Measurements from ENCODE around the gene MTCH1. TPM values are rescaled to one million over a fixed set of nuclear protein-coding genes. Genes with fewer than 3 reads are reported as not detected.

The MTCH1 gene
- total RNA-seq, 4 donors from 2014 or later: 111 to 172 (median 146) TPM

- DNase-seq: no peak
- Histone ChIP-seq H3K4me3 (no peak overlapping the region), H3K9me3 (no peaks in the 10 kb centered on the region), H3K27me3 (no peaks in the 10 kb centered on the region), H3K27ac (no peak overlapping the region), H3K36me3 (no peaks in the 10 kb centered on the region), H3K4me1 (no peaks in the 10 kb centered on the region)
- no peak for TF ChIP-seq POLR2A (IDR thresholded peaks at IDR 0.05)
- TF ChIP-seq, protein P1, sequence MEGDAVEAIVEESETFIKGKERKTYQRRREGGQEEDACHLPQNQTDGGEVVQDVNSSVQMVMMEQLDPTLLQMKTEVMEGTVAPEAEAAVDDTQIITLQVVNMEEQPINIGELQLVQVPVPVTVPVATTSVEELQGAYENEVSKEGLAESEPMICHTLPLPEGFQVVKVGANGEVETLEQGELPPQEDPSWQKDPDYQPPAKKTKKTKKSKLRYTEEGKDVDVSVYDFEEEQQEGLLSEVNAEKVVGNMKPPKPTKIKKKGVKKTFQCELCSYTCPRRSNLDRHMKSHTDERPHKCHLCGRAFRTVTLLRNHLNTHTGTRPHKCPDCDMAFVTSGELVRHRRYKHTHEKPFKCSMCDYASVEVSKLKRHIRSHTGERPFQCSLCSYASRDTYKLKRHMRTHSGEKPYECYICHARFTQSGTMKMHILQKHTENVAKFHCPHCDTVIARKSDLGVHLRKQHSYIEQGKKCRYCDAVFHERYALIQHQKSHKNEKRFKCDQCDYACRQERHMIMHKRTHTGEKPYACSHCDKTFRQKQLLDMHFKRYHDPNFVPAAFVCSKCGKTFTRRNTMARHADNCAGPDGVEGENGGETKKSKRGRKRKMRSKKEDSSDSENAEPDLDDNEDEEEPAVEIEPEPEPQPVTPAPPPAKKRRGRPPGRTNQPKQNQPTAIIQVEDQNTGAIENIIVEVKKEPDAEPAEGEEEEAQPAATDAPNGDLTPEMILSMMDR (IDR thresholded peaks at IDR 0.05): peak in 1 of 4 experiments; percentile 23
- intact Hi-C loops (cut with DNase I; ENCODE audit: low total_unique reads): no loop called here
Measured at GRCh38 chr6:36977470-36977941, 8.5 kb downstream of the MTCH1 start.

GRCh38 chr6:36976931-36977330, 9.1 kb downstream of the MTCH1 start:
- H3K4me1 ChIP-seq: no peaks in the 10 kb centered on the region
- intact Hi-C loops (cut with DNase I; ENCODE audit: low total_unique reads): no loop called here

GRCh38 chr6:36976509-36976908, 9.5 kb downstream of the MTCH1 start:
- no peaks in the 10 kb centered on the region for H3K4me1 ChIP-seq
- no peaks in the 10 kb centered on the region for H3K9me3 ChIP-seq
- intact Hi-C loops (cut with DNase I; ENCODE audit: low total_unique reads): no loop called here
- H3K27me3 ChIP-seq: no peaks in the 10 kb centered on the region
- DNase-seq: no peak
- H3K4me3 ChIP-seq: no peak overlapping the region
- no peak overlapping the region for H3K27ac ChIP-seq
- no peaks in the 10 kb centered on the region for H3K36me3 ChIP-seq
- TF ChIP-seq, protein P1 (IDR thresholded peaks at IDR 0.05): no peak
- no peak for TF ChIP-seq POLR2A (IDR thresholded peaks at IDR 0.05)

More at GRCh38 chr6:36976931-36977330, 9.1 kb downstream of the MTCH1 start:
- H3K27me3 ChIP-seq: no peaks in the 10 kb centered on the region
- no peaks in the 10 kb centered on the region for H3K36me3 ChIP-seq
- DNase-seq: no peak
- H3K9me3 ChIP-seq: no peaks in the 10 kb centered on the region
- no peak for TF ChIP-seq POLR2A (IDR thresholded peaks at IDR 0.05)
- TF ChIP-seq, protein P1 (IDR thresholded peaks at IDR 0.05): no peak
- H3K27ac ChIP-seq: no peak overlapping the region
- H3K4me3 ChIP-seq: no peak overlapping the region

- H3K4me3 ChIP-seq: no peak overlapping the region
- no peaks in the 10 kb centered on the region for H3K36me3 ChIP-seq
- TF ChIP-seq POLR2A (IDR thresholded peaks at IDR 0.05): no peak
- TF ChIP-seq, protein P1 (IDR thresholded peaks at IDR 0.05): no peak
- no peaks in the 10 kb centered on the region for H3K27me3 ChIP-seq
- DNase-seq: no peak
- H3K4me1 ChIP-seq: no peaks in the 10 kb centered on the region
- intact Hi-C loops (cut with DNase I; ENCODE audit: low total_unique reads): no loop called here
- H3K9me3 ChIP-seq: no peaks in the 10 kb centered on the region
- H3K27ac ChIP-seq: no peak overlapping the region
Measured at GRCh38 chr6:36976007-36976264, 10.1 kb downstream of the MTCH1 start.

DNA sequence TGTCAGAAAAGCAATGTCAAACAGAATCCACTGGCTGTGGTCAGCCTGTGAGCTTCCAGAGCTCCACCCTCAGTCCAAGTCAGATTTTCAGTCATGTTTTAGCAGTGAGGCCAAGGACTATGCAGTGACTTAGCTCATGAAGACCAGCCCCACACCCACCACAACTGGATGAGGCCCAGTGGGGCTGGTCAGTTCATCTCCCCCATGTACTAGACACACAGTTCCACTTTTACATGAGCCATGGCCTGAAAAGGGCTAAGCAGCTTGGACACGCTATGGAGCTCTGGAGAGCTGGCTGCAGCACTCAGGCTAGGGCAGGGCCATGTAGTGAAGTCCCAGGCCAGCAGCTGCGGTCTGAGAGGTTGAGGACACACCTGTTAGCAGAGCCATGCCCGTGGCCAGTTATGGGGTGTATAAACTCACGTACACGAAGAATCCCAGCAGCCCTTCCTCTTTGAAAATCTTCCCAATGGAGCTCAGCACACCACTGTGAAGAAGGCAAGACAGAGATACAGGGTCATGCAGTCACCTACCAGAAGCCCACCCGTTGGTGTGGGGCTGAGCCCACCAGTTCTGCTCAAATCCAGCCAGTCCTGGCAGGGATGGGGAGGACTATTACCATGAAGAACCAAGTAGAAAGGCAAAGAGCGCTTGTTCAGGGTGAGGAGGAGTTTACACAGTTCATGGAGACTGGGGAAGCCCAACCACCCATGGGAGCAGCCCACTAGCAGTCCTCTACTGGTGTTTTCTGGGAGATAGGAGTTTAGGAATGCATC, 10.6 kb downstream of the MTCH1 start:
- Histone ChIP-seq H3K36me3 (no peaks in the 10 kb centered on the region), H3K27me3 (no peaks in the 10 kb centered on the region), H3K4me1 (no peaks in the 10 kb centered on the region), H3K4me3 (no peak overlapping the region), H3K27ac (no peak overlapping the region), H3K9me3 (no peaks in the 10 kb centered on the region)
- intact Hi-C loops (cut with DNase I; ENCODE audit: low total_unique reads): no loop called here
- TF ChIP-seq, protein P1 (IDR thresholded peaks at IDR 0.05): no peak
- TF ChIP-seq POLR2A (IDR thresholded peaks at IDR 0.05): no peak
- DNase-seq: no peak
